ENCODE data around the gene CLCN7. TPM values are rescaled to one million over a fixed set of nuclear protein-coding genes. Genes with fewer than 3 reads are reported as not detected.

CLCN7 gene
- total RNA-seq, 1 experiment from 2014 or later = 70.0 TPM

DNA sequence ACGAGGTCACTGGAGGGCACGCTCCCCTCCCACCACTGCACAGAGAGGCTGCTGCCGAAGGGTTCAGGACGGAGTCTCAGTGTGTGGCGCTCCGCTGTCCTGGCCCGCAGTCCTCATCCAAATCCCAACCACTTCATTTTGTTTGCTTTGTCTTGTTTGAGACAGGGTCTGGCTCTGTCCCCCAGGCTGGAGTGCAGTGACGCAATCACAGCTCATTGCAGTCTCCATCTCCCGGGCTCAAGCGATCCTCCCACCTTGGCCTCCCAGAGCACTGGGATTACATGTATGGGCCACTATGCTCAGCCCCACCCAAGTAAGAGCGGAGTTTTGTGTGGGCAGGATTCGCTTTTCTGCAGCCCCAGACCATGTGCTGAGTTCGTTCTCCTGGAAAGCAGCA, 73.1 kb downstream of the CLCN7 start:
- no peak overlapping the region for H3K23ac ChIP-seq (ENCODE audit: insufficient read length, low read depth, low read length)
- H3K18ac ChIP-seq (ENCODE audit: insufficient read length, low read depth, low read length) = no peak overlapping the region
- no peak overlapping the region for H3K56ac ChIP-seq (ENCODE audit: insufficient read length, low read depth, low read length)
- Mint-ChIP-seq H3K27me3 (ENCODE audit: low read depth) (no peaks in the 10 kb centered on the region), H3K27ac (no peak overlapping the region), H3K4me3 (no peak overlapping the region), H3K36me3 (ENCODE audit: insufficient read depth in 1 of 3, low read depth in 3 of 3) (peaks cover 7 to 30% (median 30%) of the 10 kb centered on the region in 3 experiments; a peak in 6 of 7 replicates), H3K4me1 (no peaks in the 10 kb centered on the region), H3K9me3 (no peaks in the 10 kb centered on the region)
- H3K4me2 ChIP-seq (ENCODE audit: insufficient read depth, insufficient read length, low read length) = no peak overlapping the region
- no peaks in the 10 kb centered on the region for H3K27me3 ChIP-seq (ENCODE audit: insufficient read depth, low read length)
- no peak overlapping the region for H3K9ac ChIP-seq (ENCODE audit: extremely low read depth, insufficient read length, low read length)
- no peak overlapping the region for H4K91ac ChIP-seq (ENCODE audit: insufficient read length, low read depth, low read length)
- no peaks in the 10 kb centered on the region for H3K4me1 ChIP-seq (ENCODE audit: insufficient read depth, low read length)
- H2BK15ac ChIP-seq (ENCODE audit: low read depth, low read length) = no peak overlapping the region
- no peak overlapping the region for H4K8ac ChIP-seq (replicated peaks; ENCODE audit: insufficient read length, low read depth, low read length)
- H3K79me2 ChIP-seq (ENCODE audit: insufficient read depth, low read length) = no peaks in the 10 kb centered on the region; the same call in 1 of the 2 replicates
- H2AK5ac ChIP-seq (ENCODE audit: insufficient read length, low read length) = no peak overlapping the region
- no peak overlapping the region for H3K27ac ChIP-seq (ENCODE audit: insufficient read length, low read depth, low read length)
- no peaks in the 10 kb centered on the region for H3K79me1 ChIP-seq (ENCODE audit: insufficient read depth, low read depth, low read length, poor library complexity, severe bottlenecking)
- no peak overlapping the region for H2BK120ac ChIP-seq (ENCODE audit: low read depth, low read length, poor library complexity, severe bottlenecking)
- no peak overlapping the region for H3K14ac ChIP-seq (ENCODE audit: insufficient read depth, low read length)
- H2BK5ac ChIP-seq (ENCODE audit: insufficient read length, low read length) = no peak overlapping the region
- H4K20me1 ChIP-seq (ENCODE audit: control insufficient read depth, insufficient read depth, insufficient read length) = no peaks in the 10 kb centered on the region
- no peaks in the 10 kb centered on the region for H3K23me2 ChIP-seq (ENCODE audit: insufficient read length, low read depth, low read length, poor library complexity, severe bottlenecking)
- H2BK12ac ChIP-seq (ENCODE audit: insufficient read length, low read depth, low read length) = no peak overlapping the region
- no CpG with 5 or more reads among the region's 13 CpGs for WGBS (ENCODE audit: extremely low coverage, insufficient read length, low lambda C conversion rate)
- H2BK20ac ChIP-seq (ENCODE audit: low read depth, low read length, poor library complexity, severe bottlenecking) = no peak overlapping the region
- TF ChIP-seq, protein P1, sequence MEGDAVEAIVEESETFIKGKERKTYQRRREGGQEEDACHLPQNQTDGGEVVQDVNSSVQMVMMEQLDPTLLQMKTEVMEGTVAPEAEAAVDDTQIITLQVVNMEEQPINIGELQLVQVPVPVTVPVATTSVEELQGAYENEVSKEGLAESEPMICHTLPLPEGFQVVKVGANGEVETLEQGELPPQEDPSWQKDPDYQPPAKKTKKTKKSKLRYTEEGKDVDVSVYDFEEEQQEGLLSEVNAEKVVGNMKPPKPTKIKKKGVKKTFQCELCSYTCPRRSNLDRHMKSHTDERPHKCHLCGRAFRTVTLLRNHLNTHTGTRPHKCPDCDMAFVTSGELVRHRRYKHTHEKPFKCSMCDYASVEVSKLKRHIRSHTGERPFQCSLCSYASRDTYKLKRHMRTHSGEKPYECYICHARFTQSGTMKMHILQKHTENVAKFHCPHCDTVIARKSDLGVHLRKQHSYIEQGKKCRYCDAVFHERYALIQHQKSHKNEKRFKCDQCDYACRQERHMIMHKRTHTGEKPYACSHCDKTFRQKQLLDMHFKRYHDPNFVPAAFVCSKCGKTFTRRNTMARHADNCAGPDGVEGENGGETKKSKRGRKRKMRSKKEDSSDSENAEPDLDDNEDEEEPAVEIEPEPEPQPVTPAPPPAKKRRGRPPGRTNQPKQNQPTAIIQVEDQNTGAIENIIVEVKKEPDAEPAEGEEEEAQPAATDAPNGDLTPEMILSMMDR (conservative IDR thresholded peaks at IDR 0.05) = no peak
- no peak for DNase-seq
- no peak overlapping the region for H2AFZ ChIP-seq (ENCODE audit: low read length)
- no peaks in the 10 kb centered on the region for H3K9me3 ChIP-seq (ENCODE audit: control insufficient read depth, low read depth, low read length)
- no peak overlapping the region for H3T11ph ChIP-seq (ENCODE audit: low read length)
- no peak overlapping the region for H4K5ac ChIP-seq (ENCODE audit: insufficient read length, low read depth, low read length)
- H3K4ac ChIP-seq (ENCODE audit: low read depth, low read length) = no peak overlapping the region
